Choroid plexus epithelial cell (primary cell): ENCODE results near the gene CSF1.
"Not testable (repeated sequence)": the region's sequence is repeated elsewhere in the genome, so short reads cannot be mapped to it uniquely, and the experiment has no call there.

Experiments used
- DNase-seq: peaks from one replicate; pipeline ENCODE4 v3.0.0-alpha.2; 2010; ENCODE audit warnings: low read depth
- H3K4me3 ChIP-seq: 2 replicates; pipeline ENCODE4 v1.5.1; 2011; ENCODE audit warnings: low read depth, mild to moderate bottlenecking, control low read depth, low read length, moderate library complexity
- TF ChIP-seq, protein P1 (sequence below): conservative IDR thresholded peaks from 2 replicates; pipeline ENCODE4 v1.5.1; 2011; ENCODE audit warnings: low read depth, mild to moderate bottlenecking, control low read depth, inconsistent platforms, low read length, moderate library complexity

Gene CSF1

DNA sequence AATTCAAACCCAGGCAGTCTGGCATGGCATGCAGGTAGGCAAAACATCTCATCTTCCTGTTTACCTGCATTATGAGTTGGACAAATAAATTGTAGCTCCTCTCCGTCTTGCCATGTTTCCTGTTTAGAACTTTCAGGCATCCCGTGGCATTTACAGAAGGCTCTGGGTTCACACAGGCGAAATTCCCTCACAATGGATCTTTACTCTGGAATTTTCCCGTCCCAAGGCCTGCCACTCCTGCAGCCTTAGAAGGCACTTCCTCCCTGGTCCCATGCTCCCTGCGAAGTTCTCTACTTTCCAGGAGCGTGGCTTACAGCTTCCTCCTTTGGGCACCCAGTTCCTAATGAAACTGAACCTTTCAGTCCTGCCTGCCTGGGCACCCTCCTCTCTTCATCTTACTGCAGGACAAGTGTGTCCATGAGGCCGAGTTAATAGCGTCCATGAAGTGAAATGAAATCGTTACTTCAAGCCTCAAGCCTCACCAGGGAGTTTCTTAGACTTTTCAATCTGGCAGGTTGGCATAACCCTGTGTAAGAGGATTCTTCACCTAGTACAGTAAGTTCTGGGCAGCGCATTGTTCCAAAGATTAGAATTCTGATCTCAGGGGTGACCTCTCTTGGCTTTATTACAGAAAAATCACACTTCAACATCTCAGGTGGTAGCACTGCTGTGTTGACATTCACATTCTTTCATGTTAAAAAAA is 37.1 kb downstream of the CSF1 start:
- no peak overlapping the region for H3K4me3 ChIP-seq
- DNase-seq: no peak
- TF ChIP-seq, protein P1, sequence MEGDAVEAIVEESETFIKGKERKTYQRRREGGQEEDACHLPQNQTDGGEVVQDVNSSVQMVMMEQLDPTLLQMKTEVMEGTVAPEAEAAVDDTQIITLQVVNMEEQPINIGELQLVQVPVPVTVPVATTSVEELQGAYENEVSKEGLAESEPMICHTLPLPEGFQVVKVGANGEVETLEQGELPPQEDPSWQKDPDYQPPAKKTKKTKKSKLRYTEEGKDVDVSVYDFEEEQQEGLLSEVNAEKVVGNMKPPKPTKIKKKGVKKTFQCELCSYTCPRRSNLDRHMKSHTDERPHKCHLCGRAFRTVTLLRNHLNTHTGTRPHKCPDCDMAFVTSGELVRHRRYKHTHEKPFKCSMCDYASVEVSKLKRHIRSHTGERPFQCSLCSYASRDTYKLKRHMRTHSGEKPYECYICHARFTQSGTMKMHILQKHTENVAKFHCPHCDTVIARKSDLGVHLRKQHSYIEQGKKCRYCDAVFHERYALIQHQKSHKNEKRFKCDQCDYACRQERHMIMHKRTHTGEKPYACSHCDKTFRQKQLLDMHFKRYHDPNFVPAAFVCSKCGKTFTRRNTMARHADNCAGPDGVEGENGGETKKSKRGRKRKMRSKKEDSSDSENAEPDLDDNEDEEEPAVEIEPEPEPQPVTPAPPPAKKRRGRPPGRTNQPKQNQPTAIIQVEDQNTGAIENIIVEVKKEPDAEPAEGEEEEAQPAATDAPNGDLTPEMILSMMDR: no peak

DNA sequence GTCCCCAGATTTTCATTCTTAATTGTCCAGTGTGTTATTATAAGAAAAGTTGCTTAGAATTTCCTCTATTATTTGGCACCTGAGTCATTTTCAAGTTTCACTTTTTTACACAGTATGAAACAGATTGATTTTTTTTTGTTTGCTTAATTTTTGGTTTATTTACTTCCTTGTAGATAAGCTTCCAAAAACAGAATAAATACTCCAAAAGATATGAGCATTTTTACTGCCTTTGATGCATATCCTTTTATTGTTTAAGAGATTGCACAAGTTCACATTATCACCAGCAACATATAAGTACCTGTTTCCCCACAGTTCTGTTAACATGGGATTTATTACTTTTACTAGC is 37.6 kb downstream of the CSF1 start:
- no peak overlapping the region for H3K4me3 ChIP-seq
- TF ChIP-seq, protein P1: no peak
- DNase-seq: no peak

DNA sequence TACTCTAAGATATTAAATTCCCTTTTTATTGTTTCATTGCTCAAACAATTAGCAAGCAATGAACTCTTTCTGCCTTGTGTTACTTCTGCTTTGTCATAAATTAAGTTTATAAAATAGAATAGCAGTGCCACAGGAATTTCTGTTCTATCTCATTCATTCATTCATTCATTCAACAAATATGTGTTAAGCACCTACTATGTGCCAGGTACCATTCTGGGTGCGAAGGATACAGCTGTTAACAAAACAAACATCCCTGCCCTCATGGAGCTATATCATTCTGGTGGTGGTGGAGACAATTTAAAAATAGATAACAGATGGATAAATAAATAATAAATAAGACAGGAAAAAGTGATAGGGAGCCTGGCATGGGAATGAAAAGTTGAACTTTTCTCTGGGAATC is 39.4 kb downstream of the CSF1 start:
- H3K4me3 ChIP-seq: no peak overlapping the region
- TF ChIP-seq, protein P1: no peak
- DNase-seq: no peak

DNA sequence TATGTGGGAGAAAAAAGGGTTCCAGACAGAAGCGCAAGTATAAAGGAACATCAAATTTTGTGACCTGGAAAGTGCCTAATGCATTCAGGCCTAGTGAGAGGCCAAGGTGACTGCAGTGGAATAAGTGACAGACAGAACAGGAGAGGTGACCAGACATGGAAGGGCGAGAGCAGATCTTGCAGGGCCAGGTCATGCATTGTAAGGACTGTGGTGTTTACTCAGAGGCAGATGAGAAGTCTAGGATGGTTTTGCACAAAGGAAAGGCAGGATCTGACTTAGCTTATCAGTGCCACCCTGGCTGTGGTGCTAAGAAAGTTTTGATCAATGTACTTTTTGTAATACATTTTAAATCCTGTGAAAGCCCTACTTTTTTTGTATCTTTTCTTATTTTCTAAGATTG is 39.9 kb downstream of the CSF1 start:
- TF ChIP-seq, protein P1: no peak
- DNase-seq: no peak
- no peak overlapping the region for H3K4me3 ChIP-seq

DNA sequence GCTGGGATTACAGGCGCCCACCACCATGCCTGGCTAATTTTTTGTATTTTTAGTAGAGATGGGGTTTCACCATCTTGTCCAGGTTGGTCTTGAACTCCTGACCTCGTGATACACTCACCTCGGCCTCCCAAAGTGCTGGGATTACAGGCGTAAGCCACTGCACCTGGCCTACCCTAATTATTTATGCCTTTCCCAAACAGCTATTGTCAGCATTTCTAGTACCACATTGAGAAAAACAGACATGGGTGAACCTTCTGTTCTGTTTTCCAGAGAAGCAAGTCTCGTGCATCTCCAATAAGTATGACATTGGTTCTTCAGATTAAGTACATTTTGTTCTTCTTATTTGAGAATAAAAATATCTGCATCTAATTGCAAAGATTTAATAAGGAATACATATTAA is 40.9 kb downstream of the CSF1 start:
- not testable (repeated sequence) for H3K4me3 ChIP-seq, DNase-seq

DNA sequence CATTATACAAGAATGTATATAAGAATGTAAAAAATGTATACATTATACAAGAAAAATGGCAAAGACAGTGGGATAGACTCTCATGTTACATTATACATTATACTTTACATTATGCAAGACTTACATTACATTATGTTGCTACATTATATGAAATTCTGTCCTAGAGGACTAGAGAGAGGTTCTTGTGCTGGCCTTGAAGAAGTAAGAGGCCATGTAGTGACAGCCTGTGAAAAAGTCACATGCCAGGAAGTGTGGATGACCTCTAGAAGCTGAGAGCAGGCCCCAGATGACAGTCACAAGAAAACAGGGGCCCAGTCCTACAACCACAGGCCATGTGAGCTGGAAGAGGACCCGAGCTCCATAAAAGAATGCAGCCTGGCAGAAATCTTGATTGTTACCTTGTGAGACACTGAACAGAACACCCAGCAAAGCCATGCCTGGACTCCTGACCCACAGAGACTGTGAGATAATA is 43.4 kb downstream of the CSF1 start:
- H3K4me3 ChIP-seq: no peak overlapping the region
- no peak for DNase-seq
- TF ChIP-seq, protein P1: no peak

DNA sequence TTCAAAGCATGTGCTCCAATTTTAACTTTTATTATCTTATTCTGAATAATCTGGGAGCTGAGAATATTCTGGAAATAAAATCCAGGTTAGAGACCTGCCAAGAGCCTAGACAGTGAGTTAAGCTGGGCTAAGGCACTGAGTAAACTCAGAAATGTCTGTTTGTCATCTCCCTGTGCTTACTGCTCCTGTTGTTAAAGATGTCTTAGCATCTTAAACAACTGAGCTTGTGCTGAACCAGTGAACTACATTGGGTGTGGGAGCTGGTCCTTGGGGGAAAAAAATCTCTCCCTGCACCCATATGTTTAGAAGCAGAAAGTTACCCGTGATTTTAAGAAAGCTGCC is 49.0 kb downstream of the CSF1 start:
- no peak for DNase-seq
- TF ChIP-seq, protein P1: no peak
- no peak overlapping the region for H3K4me3 ChIP-seq
